ENCODE results near the gene SH2D3A.

Gene SH2D3A

GRCh38 chr19:6750062-6750461, 17.2 kb downstream of the SH2D3A start:
- TF ChIP-seq CTCF (IDR thresholded peaks at IDR 0.05) = no peak

- TF ChIP-seq CTCF (IDR thresholded peaks at IDR 0.05) = no peak
These were observed 21.3 kb downstream of the SH2D3A start for GRCh38 chr19:6745965-6746364.

GRCh38 chr19:6744381-6745301, 22.6 kb downstream of the SH2D3A start:
- TF ChIP-seq CTCF (IDR thresholded peaks at IDR 0.05) = no peak

DNA sequence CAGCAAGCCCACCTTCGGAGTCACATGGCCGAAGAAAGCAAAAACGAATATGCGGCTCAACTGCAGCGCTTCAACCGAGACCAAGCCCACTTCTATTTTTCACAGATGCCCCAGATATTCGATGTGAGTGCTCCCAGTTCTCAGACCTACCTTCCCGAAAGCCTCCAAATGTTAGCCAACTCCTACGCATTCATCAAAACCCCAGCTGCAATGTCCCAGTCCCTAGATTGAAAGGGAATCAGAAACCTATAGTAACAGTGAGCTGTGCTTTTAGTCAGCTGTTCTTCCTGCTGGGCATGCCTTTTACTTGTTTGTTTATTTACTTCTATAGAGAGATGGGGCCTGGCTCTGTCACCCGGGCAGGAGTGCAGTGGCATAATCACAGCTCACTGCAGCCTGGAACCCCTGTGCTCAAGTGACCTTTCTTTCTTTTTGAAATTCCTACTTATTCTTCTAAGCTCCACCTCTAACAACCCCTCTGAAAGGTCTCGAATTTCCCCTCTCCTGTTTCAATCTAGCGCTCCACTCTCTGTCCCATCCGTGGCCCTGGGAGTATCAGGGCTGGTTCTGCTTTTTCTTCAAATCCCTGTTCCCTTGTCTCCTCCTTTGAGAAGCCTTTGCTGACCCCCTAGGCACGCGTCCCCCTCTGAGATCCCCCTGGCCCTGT, 23.4 kb downstream of the SH2D3A start:
- TF ChIP-seq CTCF (IDR thresholded peaks at IDR 0.05) = no peak

DNA sequence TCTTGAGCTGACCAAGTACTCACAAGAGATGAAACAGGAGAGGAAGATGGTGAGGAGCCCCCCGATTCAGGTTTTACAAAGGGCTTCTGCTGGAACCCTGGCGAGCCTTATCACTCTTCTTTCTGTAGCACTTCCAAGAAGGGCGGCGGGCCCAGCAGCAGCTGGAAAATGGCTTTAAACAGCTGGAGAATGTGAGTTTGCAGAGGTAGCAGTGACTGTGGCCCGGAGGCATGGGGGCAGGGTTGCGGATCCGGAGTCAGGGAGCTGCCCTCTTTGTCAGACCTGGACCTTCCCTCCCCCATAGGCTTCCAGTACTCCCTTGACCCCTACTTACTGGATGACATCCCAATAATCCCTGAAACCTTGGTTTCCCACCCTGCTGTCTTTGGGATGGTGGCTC, 24.2 kb downstream of the SH2D3A start:
- TF ChIP-seq CTCF (IDR thresholded peaks at IDR 0.05) = no peak

DNA sequence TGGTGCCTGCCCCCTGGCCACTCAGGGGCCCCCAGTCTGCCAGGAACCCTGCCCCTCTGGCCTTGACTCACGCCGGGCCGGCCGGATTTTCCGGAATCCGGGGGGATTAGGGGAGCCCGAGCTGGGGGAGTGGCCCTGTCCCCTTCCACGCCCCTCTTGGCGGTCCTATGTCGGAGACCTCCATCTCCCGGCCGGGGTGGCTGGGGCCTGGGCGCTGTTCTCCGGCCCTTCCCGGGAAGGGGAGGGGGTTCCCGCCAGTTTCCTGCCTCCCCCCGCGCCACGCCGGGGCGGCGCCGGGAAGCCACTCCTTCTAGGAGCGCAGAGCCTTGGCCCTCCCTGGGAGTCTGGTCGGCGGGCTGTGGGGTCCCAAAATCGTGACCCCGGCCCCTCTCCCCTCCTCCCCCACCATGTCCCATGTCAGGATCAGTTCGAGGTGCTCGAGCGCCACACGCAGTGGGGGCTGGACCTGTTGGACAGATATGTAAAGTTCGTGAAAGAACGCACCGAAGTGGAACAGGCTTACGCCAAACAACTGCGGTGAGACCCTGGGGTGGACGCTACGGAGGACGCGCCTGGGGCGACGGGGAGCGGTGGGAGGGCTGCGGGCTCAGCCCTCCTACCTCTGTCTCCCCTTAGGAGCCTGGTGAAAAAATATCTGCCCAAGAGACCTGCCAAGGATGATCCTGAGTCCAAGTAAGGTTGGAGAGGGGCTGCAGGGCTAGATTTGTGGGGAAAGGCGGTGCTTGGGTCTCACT, 26.5 kb downstream of the SH2D3A start:
- no peak for TF ChIP-seq CTCF (IDR thresholded peaks at IDR 0.05)

DNA sequence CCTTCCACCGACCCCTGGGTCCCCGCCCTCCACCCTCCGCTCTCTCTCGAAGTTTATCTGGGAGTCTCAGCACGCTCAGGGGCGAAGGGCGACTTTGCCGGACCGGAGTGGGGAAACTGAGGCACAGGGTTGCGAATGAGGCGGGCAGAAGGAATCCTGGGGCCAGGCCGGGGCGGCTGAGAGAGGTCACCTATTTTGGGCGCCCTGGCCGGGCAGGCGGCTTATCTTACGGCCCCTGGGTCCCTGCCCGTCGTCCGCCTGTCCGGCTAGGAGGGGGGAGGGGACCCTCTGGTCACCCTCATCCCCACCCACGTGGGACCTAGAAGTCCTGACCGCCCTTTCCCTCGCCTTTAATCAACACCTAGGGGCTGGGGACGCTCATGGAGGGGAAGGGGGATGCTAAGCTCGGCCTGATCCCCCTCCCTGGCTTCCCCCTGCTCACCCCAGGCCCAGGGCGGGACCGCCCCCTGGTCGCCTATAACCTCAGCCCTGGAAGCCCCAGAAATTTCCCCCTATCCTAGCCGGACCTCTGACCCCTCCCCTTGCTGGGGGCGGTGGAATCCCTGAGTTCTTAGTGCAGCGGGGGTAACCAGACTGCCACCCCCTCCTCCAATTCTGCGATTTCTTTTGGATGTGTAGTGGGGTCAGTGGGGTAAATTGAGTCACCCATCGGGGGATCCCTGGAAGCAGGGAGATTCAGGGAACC, 27.2 kb downstream of the SH2D3A start:
- no peak for TF ChIP-seq CTCF (IDR thresholded peaks at IDR 0.05)
